Measurements from ENCODE around the gene RAB44.
A peak's percentile ranks its signal among the peaks of the same experiment; 100 is the strongest.

Gene RAB44

DNA sequence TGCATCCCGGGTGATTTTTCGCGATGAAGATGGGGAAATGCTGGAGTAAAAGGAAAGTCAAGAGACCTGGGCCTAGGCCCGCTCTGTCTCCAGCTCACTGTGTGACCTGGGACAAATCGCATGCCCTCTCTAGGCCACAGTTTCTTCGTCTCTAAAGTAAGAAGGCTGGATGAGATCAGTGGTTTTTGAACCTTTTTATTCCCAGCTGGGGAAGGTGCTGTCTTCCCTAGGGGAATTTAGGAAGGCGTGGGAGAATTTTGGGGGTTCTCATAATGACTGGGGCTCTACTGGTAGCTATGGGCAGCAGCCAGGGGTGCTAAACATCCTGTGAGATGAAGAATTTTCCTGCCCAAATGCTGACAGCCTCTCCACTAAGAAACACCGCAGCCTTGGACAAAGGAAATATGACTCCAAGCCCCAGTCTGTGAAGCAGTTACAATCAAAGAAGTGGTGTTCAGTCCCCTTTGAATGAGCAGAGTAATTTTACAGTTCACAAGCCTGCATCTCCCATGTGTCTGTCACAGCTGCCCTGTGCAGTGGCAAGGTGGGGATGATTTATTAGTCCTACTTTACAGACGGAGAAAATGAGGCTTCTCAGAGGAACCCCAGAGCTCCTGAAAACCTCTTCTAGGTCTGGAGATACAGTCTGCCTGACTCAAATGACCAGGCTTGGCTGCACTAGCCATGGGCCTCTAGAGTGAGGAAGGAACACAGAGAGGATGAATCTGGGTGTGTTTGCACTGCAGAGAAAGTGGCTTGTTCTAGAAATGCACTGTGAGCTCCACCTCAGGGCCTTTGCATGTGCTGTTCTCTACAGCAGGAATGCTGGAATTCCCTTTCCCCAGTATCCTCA lies 57.2 kb downstream of the RAB44 start:
- DNase-seq: no peak

DNA sequence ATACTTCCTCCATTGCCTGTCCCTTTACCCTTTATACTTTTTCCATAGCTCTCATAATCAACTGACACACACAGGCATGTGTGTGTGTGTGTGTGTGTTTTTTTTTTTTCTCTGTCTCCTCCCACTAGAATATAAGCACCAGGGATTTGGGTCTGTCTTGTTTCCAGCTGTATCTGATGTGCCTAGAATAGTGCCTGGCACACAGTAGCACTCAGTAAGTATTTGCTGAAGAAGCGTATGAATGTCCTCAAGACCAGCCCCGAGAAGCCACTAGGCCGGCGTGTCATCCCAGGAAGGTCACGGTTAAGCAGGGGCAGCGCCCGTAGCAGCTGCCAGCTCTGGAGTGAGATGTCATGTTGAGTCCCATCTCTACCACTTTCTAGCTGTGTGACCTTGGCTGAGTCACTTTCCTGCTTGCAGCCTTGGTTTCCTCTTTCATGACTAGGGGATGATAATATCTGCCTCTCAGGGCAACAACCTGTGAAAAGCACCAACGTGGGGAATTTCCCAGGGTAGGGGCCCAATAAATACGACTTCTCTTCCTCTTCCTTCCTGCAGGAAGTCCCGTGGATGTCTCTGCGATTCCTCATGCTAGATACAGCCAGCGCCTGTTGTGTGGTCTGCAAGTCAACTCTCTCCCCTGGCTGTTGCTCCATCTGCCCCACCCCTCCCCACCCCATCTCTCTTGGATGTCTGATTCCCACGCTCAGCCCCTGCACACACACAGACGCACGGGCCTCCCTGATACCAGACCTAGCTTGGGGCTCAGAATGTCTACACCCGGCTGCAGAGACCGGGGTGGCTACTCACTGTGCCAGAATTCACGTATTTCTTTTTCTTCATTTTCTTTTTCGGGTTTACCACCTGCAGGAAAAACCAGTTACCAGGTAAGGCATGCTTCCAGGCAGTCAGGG lies 58.1 kb downstream of the RAB44 start:
- no peak for DNase-seq

GRCh38 chr6:36756786-36757185 lies 59.2 kb downstream of the RAB44 start:
- DNase-seq: no peak

GRCh38 chr6:36757206-36757605 lies 59.6 kb downstream of the RAB44 start:
- DNase-seq: no peak

DNA sequence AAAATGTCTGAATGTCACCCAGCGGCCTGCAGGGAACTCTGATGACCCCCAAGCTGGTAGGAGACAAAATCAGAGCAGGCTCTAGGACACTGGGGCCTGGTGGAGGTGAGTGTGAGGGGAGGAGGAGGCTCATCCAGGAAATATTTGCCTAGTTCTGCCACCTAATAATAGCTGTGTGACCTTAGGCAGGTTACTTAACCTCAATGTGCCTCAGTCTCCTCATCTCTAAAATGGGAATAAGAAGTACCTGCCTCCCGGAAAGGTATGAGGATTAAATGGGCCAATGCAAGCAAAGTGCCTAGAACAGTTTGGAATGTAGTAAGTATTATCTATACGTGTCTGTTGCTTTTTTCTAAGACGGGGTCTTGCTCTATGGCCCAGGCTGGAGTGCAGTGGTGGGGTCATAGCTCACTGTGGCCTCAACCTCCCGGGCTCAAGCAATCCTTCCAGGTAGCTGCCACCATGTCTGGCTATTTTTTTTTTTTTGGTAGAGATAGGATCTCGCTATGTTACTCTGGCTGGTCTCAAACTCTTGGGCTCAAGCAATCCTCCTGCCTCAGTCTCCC lies 60.4 kb downstream of the RAB44 start:
- DNase-seq: no peak

- no peak for DNase-seq
These were observed 61.0 kb downstream of the RAB44 start for GRCh38 chr6:36758516-36759147.

DNA sequence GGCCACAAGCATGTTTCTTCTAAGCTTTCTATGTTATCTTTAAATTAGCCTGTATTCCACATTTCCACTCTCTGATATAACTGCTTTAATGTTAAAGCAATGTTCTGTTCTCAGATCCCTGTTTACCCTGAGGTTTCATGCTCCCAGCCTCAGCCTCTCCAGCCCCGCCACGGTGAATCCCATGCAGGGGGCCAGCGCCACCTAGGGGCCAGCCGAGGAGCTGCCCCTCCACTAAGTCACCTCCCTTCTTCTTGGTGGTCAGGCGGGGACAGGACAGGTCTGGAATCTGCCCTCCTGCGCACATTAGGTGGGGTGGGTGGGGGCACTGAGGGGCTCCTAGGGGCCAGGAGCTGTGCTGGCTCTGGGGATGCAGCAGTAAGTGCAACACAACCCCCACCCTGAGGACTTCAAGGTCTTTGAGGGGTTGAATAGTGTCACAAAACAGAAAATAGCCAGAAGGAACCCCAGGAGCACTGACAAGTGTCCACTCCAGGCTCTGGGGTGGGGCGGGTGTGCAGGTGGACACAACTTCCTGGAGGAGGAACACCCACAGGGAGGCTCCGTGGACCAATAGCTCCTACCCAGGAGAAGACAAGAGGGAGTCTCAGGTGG lies 61.6 kb downstream of the RAB44 start:
- DNase-seq: peak; percentile 76

- no peak for DNase-seq
These were observed 63.2 kb downstream of the RAB44 start for GRCh38 chr6:36760685-36761435.

- no peak for DNase-seq
These were observed 64.5 kb downstream of the RAB44 start for GRCh38 chr6:36762123-36762522.

DNA sequence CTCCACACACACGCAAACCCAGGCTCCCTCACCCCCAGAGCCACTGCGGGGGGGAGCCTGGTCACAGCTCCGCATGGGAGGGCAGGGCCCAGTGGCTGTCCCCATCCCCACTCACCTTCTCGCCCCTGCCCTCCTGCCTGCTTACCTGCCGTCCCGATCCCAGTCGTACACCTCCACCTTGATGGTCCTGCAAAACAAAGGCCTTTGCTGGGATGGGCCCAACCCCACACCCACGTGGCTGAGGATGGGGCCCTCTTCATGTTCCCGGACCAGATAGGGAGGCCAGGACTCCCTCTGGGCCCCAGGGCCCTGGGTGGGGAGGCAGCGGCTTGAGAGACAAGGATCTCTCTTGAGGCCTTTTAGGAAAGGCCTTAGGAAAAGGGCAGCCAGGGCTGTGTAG lies 67.6 kb downstream of the RAB44 start:
- DNase-seq: no peak

DNA sequence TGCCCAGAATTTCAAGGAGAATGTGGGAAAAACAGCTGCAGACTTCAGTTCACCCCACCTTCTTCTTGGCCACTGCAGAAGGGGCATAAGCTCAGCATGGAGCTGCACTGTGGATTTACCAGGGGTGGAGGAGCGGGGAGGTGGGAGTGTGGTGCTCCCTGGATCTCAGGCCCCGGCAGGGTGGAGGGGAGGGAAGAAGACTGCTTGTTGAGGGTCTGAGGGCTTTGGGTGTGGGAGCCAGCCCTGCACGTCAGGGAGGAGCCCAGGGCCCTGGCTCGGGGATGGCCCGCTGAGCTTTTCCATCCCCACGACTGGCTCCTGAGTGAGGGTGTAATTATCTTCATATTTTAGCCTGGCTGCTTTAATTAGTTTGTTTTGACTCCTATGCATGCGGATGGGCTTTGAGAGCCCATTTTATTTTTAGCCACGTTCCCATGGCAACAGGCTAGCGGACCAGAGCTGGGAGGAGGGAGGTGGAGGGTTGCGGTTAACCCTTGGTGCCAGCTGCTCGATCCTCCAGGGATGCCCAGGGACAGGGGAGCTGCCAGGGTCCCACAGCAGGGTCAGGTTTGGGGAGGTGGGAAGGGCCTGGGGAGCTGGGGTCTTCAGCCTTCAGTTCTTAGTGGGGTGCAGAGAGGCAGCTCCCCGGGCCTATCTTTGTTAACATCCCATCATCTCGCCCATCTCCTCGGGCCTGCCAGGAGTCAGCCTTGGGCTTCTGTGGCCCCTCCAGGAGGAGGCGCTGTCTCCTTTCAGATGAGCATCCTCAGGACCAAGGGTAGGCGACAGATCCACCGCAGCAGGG lies 68.2 kb downstream of the RAB44 start:
- DNase-seq: peak; percentile 75

DNA sequence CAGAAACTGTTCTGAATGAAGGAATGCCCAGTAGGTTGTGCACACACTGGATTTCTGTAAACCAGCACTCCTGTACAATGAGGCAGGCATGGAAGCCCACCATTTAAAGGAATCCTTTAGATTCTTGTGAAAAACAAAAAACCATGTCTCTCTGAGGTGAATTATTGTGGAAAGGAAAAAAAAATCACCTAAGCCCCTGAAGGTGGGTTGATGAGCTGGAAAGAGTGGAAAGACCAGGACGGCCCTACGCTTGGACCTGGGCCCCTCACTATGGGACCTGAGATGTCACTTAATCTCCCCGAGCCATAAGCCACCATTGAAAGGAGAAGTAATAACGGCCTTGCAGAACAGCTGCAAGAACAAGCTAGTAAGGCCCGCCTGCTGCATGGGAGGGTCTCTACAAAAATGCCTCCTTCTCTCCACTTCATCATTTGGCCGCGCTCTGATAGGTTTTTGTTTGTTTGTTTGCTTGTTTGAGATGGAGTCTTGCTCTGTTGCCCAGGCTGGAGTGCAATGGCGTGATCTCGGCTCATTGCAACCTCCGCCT lies 68.8 kb downstream of the RAB44 start:
- DNase-seq: no peak

- DNase-seq: peak; percentile 47
These were observed 71.6 kb downstream of the RAB44 start for GRCh38 chr6:36769183-36769675.

DNA sequence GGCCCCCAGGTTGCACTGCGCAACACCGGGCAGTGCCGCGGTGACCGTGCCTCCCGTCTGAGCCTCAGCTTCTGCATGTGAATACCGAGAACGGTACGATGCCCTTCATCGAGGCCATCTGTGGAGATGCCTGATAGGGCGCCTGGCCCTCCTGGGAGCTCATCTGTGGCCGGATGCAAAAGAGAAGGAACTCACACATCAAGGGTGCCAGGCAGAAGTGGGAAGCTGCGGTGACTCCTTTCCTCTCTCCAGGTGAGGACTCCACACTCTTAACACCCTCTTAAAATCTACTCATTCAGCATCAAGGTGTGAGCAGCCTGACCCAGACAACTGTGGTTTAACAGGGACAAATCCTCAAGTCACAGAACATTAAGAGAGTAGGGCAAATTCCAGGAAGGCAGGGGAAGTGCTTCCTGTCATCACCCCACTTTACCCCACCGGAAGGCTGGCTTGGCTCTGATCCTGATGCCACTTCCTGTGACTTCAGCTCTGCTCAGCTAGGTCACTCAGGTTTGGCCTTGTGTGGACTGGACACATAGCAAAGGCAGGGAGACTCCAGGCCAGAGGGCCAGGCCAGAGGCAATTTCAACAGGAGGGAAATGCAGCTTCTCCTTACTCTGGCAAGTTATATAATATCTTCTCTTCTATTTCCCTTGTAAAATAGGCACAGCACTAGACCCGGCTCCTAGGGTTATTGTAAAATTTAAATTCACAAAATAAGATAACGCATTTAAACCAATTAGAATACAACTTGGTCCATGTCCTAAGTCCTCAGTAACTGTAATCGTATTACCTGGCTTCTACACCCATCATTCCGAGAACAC lies 72.3 kb downstream of the RAB44 start:
- peak; percentile 27 for DNase-seq

DNA sequence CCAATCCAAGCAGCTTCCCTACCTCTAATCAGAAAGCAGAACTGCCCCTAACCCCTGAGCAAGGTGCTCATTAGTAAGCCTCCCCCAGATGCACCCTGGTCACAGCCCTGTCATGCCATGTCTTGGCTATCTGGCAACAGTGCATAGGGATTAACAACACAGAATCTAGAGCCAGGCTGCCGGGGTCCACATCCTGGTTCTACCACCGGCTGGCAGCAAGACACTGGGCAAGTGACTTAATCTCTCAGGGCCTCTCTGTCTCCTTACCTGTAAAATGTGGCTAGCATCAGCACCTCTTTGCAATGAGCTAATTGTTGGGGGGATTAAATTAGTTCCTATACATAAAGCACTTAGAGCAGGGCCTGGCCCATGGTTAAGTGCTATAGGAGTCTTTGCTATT lies 73.5 kb downstream of the RAB44 start:
- DNase-seq: no peak

DNA sequence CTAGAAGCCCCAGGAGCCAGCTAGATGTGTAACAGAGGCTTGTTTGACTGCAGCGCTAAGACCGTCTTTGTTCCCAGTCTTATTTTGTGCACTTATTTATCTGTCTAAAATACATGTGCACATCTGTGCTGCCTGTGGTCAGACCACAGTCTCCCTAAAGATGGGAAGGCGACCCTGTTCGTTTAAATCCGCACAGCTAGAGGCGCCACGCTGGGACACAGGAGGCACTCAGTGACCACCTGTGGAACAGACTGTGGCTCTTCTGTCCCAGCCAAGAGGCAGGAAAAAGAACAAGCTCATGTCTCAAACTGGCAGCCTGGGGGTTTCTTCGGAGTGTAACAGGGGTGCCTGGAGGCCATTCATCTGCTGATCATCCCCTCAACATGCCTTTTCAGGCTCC lies 74.8 kb downstream of the RAB44 start:
- DNase-seq: no peak

- no peak for DNase-seq
These were observed 76.7 kb downstream of the RAB44 start for GRCh38 chr6:36774331-36774730.

- no peak for DNase-seq
These were observed 78.5 kb downstream of the RAB44 start for GRCh38 chr6:36776167-36776566.

GRCh38 chr6:36777801-36778200 lies 80.2 kb downstream of the RAB44 start:
- DNase-seq: no peak

GRCh38 chr6:36779227-36779626 lies 81.6 kb downstream of the RAB44 start:
- DNase-seq: no peak

All from T1000 (cell line).